H1 (cell line): ENCODE measurements around the gene SLC35B4. TPM values are rescaled to one million over a fixed set of nuclear protein-coding genes. Genes with fewer than 3 reads are reported as not detected.

Experiments used
- MAX ChIP-seq: IDR thresholded peaks from 2 replicates; pipeline ENCODE4 v1.6.1; 2012; ENCODE audit warnings: inconsistent platforms
- polyA plus RNA-seq, 7 experiments: library from polyadenylated mRNA; depleted of rRNA in 3 of 7; stranded (reverse) in 5 of 7; unstranded in 2 of 7; fragments of >200 nt in 5 of 7; fragments of 200-250 nt in 2 of 7; gene quantifications; 1 replicate in 5 of 7; 2 replicates in 1 of 7; 4 replicates in 1 of 7; pipeline versions ENCODE4 v1.2.1 to v1.2.3, GENCODE V29; 2011 to 2013; ENCODE audit warnings: missing spikeins in 2 of 7, mixed read lengths in 2 of 7
- total RNA-seq: library from RNA; stranded (reverse); fragmentation: NEBNext Ultra II Directional; extraction: Animal tissue kit (Norgen Biotek cat#: 25700); gene quantifications from 2 replicates; pipeline ENCODE4 v1.2.1, GENCODE V29; 2021

Gene SLC35B4
- total and polyA plus RNA-seq, 2 of the 8 experiments (the other 6 are each of a cell fraction or from before 2014, with no cell fraction given) = 28.9 to 34.6 TPM

- no peak for TF ChIP-seq MAX
These were observed 22.7 kb upstream of the SLC35B4 start (continued) for GRCh38 chr7:134339475-134339874.
